HG02943 (cell line): ENCODE data around the gene ADAMTS1.
"Not testable (repeated sequence)": the region's sequence is repeated elsewhere in the genome, so short reads cannot be mapped to it uniquely, and the experiment has no call there.

Experiments used
- ATAC-seq: cut with Tn5 transposase; IDR thresholded peaks from one replicate; pipeline ENCODE4 v1.9.1; 2021; ENCODE audit warnings: mild to moderate bottlenecking, low read depth, moderate library complexity; ENCODE audit not compliant: unreplicated experiment

The ADAMTS1 gene

GRCh38 chr21:26845066-26845758 lies at the start of gene ADAMTS1:
TSS of gene ADAMTS1 (minus strand) at chr21:26845409. CDS start at chr21:26844954, 455 bp downstream.
- ATAC-seq = no peak

GRCh38 chr21:26892151-26892550 lies 46.9 kb upstream of the ADAMTS1 start:
- no peak for ATAC-seq

- no peak for ATAC-seq
These were observed 43.7 kb upstream of the ADAMTS1 start for GRCh38 chr21:26888931-26889330.

- ATAC-seq = no peak
These were observed 43.0 kb upstream of the ADAMTS1 start for GRCh38 chr21:26888256-26888655.

- ATAC-seq = no peak
These were observed 42.0 kb upstream of the ADAMTS1 start for GRCh38 chr21:26887251-26887650.

- ATAC-seq = no peak
These were observed 39.2 kb upstream of the ADAMTS1 start for GRCh38 chr21:26884436-26884835.

- no peak for ATAC-seq
These were observed 38.6 kb upstream of the ADAMTS1 start for GRCh38 chr21:26883768-26884167.

- no peak for ATAC-seq
These were observed 36.5 kb upstream of the ADAMTS1 start for GRCh38 chr21:26881504-26882228.

GRCh38 chr21:26877018-26877417 lies 31.8 kb upstream of the ADAMTS1 start:
- ATAC-seq = no peak

- ATAC-seq = no peak
These were observed 29.1 kb upstream of the ADAMTS1 start for GRCh38 chr21:26874347-26874746.

- no peak for ATAC-seq
These were observed 20.6 kb upstream of the ADAMTS1 start for GRCh38 chr21:26865857-26866256.

- not testable (repeated sequence) for ATAC-seq
These were observed 11.7 kb upstream of the ADAMTS1 start for GRCh38 chr21:26856871-26857350.

- not testable (repeated sequence) for ATAC-seq
These were observed 9.5 kb upstream of the ADAMTS1 start for GRCh38 chr21:26854695-26855094.

- ATAC-seq = no peak
These were observed 7.2 kb upstream of the ADAMTS1 start for GRCh38 chr21:26852423-26852822.

GRCh38 chr21:26851109-26851944 lies 6.1 kb upstream of the ADAMTS1 start:
- ATAC-seq = no peak

- no peak for ATAC-seq
These were observed 5.0 kb upstream of the ADAMTS1 start for GRCh38 chr21:26850116-26850643.

- ATAC-seq = no peak
These were observed 4.4 kb upstream of the ADAMTS1 start for GRCh38 chr21:26849428-26850115.

GRCh38 chr21:26847921-26848320 lies 2.7 kb upstream of the ADAMTS1 start:
- ATAC-seq = no peak

- ATAC-seq = no peak
These were observed 1.8 kb upstream of the ADAMTS1 start for GRCh38 chr21:26847002-26847401.
